Panc1 (cell line): ENCODE measurements around the gene MRPS21. TPM values are rescaled to one million over a fixed set of nuclear protein-coding genes. Genes with fewer than 3 reads are reported as not detected.
A peak's percentile ranks its signal among the peaks of the same experiment; 100 is the strongest.

Experiments
- ATAC-seq: fragments of 200-7000 bp; cut with Tn5 transposase; 2 replicates; pipeline ENCODE4 v1.9.1; 2020; ENCODE audit warnings: mild to moderate bottlenecking, moderate library complexity
- BruUV-seq: library from RNA; stranded (reverse); fragments of 400-500 nt; replicated peaks from 2 replicates; lab custom pipeline; 2021; lab: Mats Ljungman, UMichigan
- CTCF ChIA-PET: fragments of 300-600 bp; sonication (Branson Sonifier 250); formaldehyde crosslinking; loops from one replicate; lab custom pipeline; 2022; ENCODE audit warnings: antibody characterized with exemption; lab: Charles Lee
- POLR2A ChIA-PET: fragments of 300-600 bp; sonication (Branson Sonifier 250); formaldehyde crosslinking; loops from one replicate; lab custom pipeline; 2022; ENCODE audit warnings: antibody characterized with exemption; lab: Charles Lee
- DNase-seq: peaks from one replicate; pipeline ENCODE4 v3.0.0-alpha.2; 2010; ENCODE audit warnings: low read depth, low spot score
- H3K27ac ChIP-seq: 2 replicates; pipeline ENCODE4 v1.5.1; 2011; ENCODE audit warnings: mild to moderate bottlenecking, low read length, inconsistent platforms
- H3K27me3 ChIP-seq: fragments of 200-500 bp; sonication (Bioruptor generic); 2 replicates; pipeline ENCODE4 v1.6.0; 2014; ENCODE audit warnings: low read length, inconsistent platforms; ENCODE audit not compliant: control insufficient read depth, insufficient read depth
- H3K36me3 ChIP-seq: fragments of 200-500 bp; sonication (Bioruptor generic); 2 replicates; pipeline ENCODE4 v1.5.1; 2014; ENCODE audit warnings: inconsistent platforms, mild to moderate bottlenecking, low read length, moderate library complexity; ENCODE audit not compliant: control insufficient read depth, insufficient read depth
- H3K4me1 ChIP-seq: 2 replicates; pipeline ENCODE4 v1.5.1; 2011; ENCODE audit warnings: inconsistent platforms, mild to moderate bottlenecking, low read length, moderate library complexity; ENCODE audit not compliant: control insufficient read depth, insufficient read depth
- H3K4me3 ChIP-seq, 2 experiments: 2 replicates each; pipeline ENCODE4 v1.5.1; 2011 to 2012; ENCODE audit warnings: low read depth in 2 of 2, low read length in 2 of 2, mild to moderate bottlenecking in 2 of 2, inconsistent platforms in 1 of 2, moderate library complexity in 1 of 2
- H3K9me3 ChIP-seq: fragments of 200-500 bp; sonication (Bioruptor generic); 2 replicates; pipeline ENCODE4 v1.5.1; 2014; ENCODE audit warnings: low read depth, mild to moderate bottlenecking, inconsistent platforms, low read length, moderate library complexity; ENCODE audit not compliant: control insufficient read depth, insufficient read depth
- POLR2AphosphoS5 ChIP-seq: IDR thresholded peaks from 2 replicates; pipeline ENCODE4 v1.6.1; 2012; ENCODE audit warnings: mild to moderate bottlenecking, low read depth, low read length, moderate library complexity
- SIN3A ChIP-seq: IDR thresholded peaks from 2 replicates; pipeline ENCODE4 v1.6.1; 2012; ENCODE audit warnings: low read depth, mild to moderate bottlenecking, low read length, moderate library complexity, borderline replicate concordance; ENCODE audit not compliant: insufficient read depth
- TCF7L2 ChIP-seq: IDR thresholded peaks from 2 replicates; pipeline ENCODE4 v1.6.1; 2011; ENCODE audit warnings: mild to moderate bottlenecking, low read depth, low read length, inconsistent platforms
- in situ Hi-C: cut with HindIII; loops from 2 replicates; pipeline ENCODE4 v1.10.0; 2016; ENCODE audit warnings: low sequenced_read_pairs, low pct_unique_long_range_greater_than_20kb
- intact Hi-C: fragments of 100-400 bp; cut with micrococcal nuclease; formaldehyde crosslinking; loops from one replicate; pipeline ENCODE4 v1.10.0; 2022; ENCODE audit not compliant: unreplicated experiment
- total RNA-seq: library from RNA; stranded (reverse); gene quantifications from one replicate; pipeline ENCODE4 v1.2.1, GENCODE V29; 2021; ENCODE audit not compliant: unreplicated experiment
- TF ChIP-seq, protein P1 (sequence below): fragments of 450-650 bp; IDR thresholded peaks from 2 replicates; pipeline ENCODE4 v1.5.1; 2017; ENCODE audit warnings: mild to moderate bottlenecking
- TF ChIP-seq, protein P2 (sequence below), 2 experiments: IDR thresholded peaks; 2 replicates each; pipeline ENCODE4 v1.6.1; 2011 to 2012; ENCODE audit warnings: low read depth in 2 of 2, control low read depth in 1 of 2, low read length in 1 of 2, mild to moderate bottlenecking in 1 of 2, moderate library complexity in 1 of 2; ENCODE audit not compliant: insufficient read depth in 1 of 2

The MRPS21 gene
- total RNA-seq, 1 experiment from 2014 or later = 68.2 TPM

DNA sequence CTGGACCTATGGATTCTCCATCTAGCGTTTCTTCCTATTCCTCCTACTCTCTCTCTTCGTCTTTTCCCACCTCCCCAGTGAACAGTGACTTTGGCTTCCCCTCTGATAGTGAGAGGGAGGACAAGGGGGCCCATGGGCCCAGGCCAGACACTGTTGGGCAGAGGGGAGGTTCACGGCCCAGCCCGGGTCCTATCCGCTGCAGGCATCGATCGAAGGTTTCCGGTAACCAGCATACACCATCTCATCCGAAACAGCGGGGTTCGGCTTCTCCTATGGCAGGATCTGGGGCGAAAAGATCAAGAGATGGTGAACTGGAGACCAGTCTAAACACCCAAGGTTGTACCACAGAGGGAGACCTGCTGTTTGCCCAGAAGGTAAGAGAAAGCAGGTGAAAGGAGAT lies 10.4 kb upstream of the MRPS21 start:
- no TSS peak for BruUV-seq
- Histone ChIP-seq H3K27ac (no peak overlapping the region), H3K9me3 (no peaks in the 10 kb centered on the region), H3K36me3 (no peaks in the 10 kb centered on the region), H3K27me3 (no peaks in the 10 kb centered on the region), H3K4me1 (0 out of 2 replicates have a peak, but pooled peaks cover 4% of the 10 kb centered on the region), H3K4me3 (peak overlapping the region; percentile 45 to 72; a peak in 3 of 4 replicates)
- POLR2A ChIA-PET = no interaction called here
- TF ChIP-seq, protein P1, sequence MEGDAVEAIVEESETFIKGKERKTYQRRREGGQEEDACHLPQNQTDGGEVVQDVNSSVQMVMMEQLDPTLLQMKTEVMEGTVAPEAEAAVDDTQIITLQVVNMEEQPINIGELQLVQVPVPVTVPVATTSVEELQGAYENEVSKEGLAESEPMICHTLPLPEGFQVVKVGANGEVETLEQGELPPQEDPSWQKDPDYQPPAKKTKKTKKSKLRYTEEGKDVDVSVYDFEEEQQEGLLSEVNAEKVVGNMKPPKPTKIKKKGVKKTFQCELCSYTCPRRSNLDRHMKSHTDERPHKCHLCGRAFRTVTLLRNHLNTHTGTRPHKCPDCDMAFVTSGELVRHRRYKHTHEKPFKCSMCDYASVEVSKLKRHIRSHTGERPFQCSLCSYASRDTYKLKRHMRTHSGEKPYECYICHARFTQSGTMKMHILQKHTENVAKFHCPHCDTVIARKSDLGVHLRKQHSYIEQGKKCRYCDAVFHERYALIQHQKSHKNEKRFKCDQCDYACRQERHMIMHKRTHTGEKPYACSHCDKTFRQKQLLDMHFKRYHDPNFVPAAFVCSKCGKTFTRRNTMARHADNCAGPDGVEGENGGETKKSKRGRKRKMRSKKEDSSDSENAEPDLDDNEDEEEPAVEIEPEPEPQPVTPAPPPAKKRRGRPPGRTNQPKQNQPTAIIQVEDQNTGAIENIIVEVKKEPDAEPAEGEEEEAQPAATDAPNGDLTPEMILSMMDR = no peak
- TF ChIP-seq, protein P2, sequence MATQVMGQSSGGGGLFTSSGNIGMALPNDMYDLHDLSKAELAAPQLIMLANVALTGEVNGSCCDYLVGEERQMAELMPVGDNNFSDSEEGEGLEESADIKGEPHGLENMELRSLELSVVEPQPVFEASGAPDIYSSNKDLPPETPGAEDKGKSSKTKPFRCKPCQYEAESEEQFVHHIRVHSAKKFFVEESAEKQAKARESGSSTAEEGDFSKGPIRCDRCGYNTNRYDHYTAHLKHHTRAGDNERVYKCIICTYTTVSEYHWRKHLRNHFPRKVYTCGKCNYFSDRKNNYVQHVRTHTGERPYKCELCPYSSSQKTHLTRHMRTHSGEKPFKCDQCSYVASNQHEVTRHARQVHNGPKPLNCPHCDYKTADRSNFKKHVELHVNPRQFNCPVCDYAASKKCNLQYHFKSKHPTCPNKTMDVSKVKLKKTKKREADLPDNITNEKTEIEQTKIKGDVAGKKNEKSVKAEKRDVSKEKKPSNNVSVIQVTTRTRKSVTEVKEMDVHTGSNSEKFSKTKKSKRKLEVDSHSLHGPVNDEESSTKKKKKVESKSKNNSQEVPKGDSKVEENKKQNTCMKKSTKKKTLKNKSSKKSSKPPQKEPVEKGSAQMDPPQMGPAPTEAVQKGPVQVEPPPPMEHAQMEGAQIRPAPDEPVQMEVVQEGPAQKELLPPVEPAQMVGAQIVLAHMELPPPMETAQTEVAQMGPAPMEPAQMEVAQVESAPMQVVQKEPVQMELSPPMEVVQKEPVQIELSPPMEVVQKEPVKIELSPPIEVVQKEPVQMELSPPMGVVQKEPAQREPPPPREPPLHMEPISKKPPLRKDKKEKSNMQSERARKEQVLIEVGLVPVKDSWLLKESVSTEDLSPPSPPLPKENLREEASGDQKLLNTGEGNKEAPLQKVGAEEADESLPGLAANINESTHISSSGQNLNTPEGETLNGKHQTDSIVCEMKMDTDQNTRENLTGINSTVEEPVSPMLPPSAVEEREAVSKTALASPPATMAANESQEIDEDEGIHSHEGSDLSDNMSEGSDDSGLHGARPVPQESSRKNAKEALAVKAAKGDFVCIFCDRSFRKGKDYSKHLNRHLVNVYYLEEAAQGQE (IDR thresholded peaks at IDR 0.05; ENCODE audit: insufficient read depth in 1 of 2, low read depth in 2 of 2, low read length in 1 of 2) = no peak
- no peak for TF ChIP-seq TCF7L2
- no peak for TF ChIP-seq SIN3A
- TF ChIP-seq POLR2AphosphoS5 = no peak
- no peak for ATAC-seq
- intact Hi-C loops = no loop called here
- CTCF ChIA-PET = interaction anchor here (0.6 kb wide), 1 partner anchor 248 kb away, joined by 3 read pairs; no protein-coding TSS in a partner anchor
- DNase-seq = no peak
- in situ Hi-C loops = no loop called here

- Histone ChIP-seq H3K9me3 (no peaks in the 10 kb centered on the region), H3K27ac (no peak overlapping the region), H3K27me3 (no peaks in the 10 kb centered on the region), H3K36me3 (no peaks in the 10 kb centered on the region), H3K4me3 (no peak overlapping the region), H3K4me1 (0 out of 2 replicates have a peak, but pooled peaks cover 4% of the 10 kb centered on the region)
- in situ Hi-C loops (no loop called here), intact Hi-C loops (no loop called here)
- ChIA-PET POLR2A (no interaction called here), CTCF (no interaction called here)
- TF ChIP-seq, protein P1 = no peak
- TF ChIP-seq POLR2AphosphoS5 (no peak), SIN3A (no peak), TCF7L2 (no peak)
- TF ChIP-seq, protein P2 (IDR thresholded peaks at IDR 0.05; ENCODE audit: insufficient read depth in 1 of 2, low read depth in 2 of 2, low read length in 1 of 2) = no peak
- DNase-seq (no peak), ATAC-seq (no peak)
- no TSS peak for BruUV-seq
Measured at GRCh38 chr1:150288382-150288781, 5.3 kb upstream of the MRPS21 start.
